H1 (cell line): ENCODE results near the gene MIA2. TPM values are rescaled to one million over a fixed set of nuclear protein-coding genes. Genes with fewer than 3 reads are reported as not detected.

Experiments used
- CTCF ChIA-PET: fragments of 300-600 bp; sonication (Branson Sonifier 250); formaldehyde crosslinking; loops from one replicate; lab custom pipeline; 2021; ENCODE audit not compliant: partially characterized antibody; lab: Charles Lee
- POLR2A ChIA-PET: fragments of 300-600 bp; sonication (Branson Sonifier 250); formaldehyde crosslinking; loops from one replicate; lab custom pipeline; 2021; ENCODE audit warnings: inconsistent platforms; ENCODE audit not compliant: partially characterized antibody; lab: Charles Lee
- DNase-seq, 2 experiments: peaks; one replicate each; pipeline versions ENCODE4 v3.0.0 to v3.0.0-alpha.2; 2010 to 2022; ENCODE audit warnings: low spot score in 2 of 2, low read depth in 1 of 2, mixed read lengths in 1 of 2
- FAIRE-seq: peaks from 2 replicates; lab custom pipeline; 2011; peaks lifted over from hg19 to GRCh38; lab: Jason Lieb, UNC
- H2AFZ ChIP-seq: 2 replicates; pipeline ENCODE4 v1.8.1; 2012; ENCODE audit warnings: low read length, inconsistent platforms
- H2AK5ac ChIP-seq: 2 replicates; pipeline ENCODE4 v1.6.1; 2013; ENCODE audit warnings: low read depth, low read length
- H2BK120ac ChIP-seq: replicated peaks from 2 replicates; pipeline ENCODE3; 2013; ENCODE audit warnings: low read depth, low read length, inconsistent platforms
- H2BK12ac ChIP-seq: 2 replicates; pipeline ENCODE4 v1.6.1; 2013; ENCODE audit warnings: low read depth, low read length
- H2BK15ac ChIP-seq: 2 replicates; pipeline ENCODE4 v1.6.1; 2013; ENCODE audit warnings: low read length
- H2BK20ac ChIP-seq: 2 replicates; pipeline ENCODE4 v1.6.1; 2013; ENCODE audit warnings: low read length
- H2BK5ac ChIP-seq: 2 replicates; pipeline ENCODE4 v1.6.1; 2013; ENCODE audit warnings: low read depth, low read length
- H3K14ac ChIP-seq: 2 replicates; pipeline ENCODE4 v1.6.1; 2013; ENCODE audit warnings: inconsistent platforms; ENCODE audit not compliant: insufficient read length
- H3K18ac ChIP-seq: 2 replicates; pipeline ENCODE4 v1.6.1; 2013; ENCODE audit warnings: low read length; ENCODE audit errors: extremely low read depth
- H3K23ac ChIP-seq: 2 replicates; pipeline ENCODE4 v1.6.1; 2013; ENCODE audit warnings: inconsistent platforms; ENCODE audit not compliant: insufficient read length
- H3K23me2 ChIP-seq: 2 replicates; pipeline ENCODE4 v1.6.1; 2013; ENCODE audit warnings: low read depth, low read length
- H3K27ac ChIP-seq: 2 replicates; pipeline ENCODE4 v1.6.1; 2011; ENCODE audit warnings: low read depth, low read length, inconsistent platforms
- H3K27me3 ChIP-seq, 4 experiments: replicated peaks in 1 of 4; 1 replicate in 1 of 4; 2 replicates in 3 of 4; pipeline versions ENCODE4 v1.6.1 to v1.8.1; 2011 to 2013; ENCODE audit warnings: low read length in 3 of 4, mild to moderate bottlenecking in 3 of 4, inconsistent platforms in 2 of 4, mixed read lengths in 2 of 4, moderate library complexity in 1 of 4; ENCODE audit not compliant: control insufficient read depth in 3 of 4, insufficient read depth in 3 of 4; ENCODE audit errors: extremely low read depth in 1 of 4
- H3K36me3 ChIP-seq, 4 experiments: 2 replicates each; pipeline versions ENCODE4 v1.6.1 to v1.8.1; 2011 to 2013; ENCODE audit warnings: mild to moderate bottlenecking in 4 of 4, low read length in 3 of 4, moderate library complexity in 2 of 4, control low read depth in 1 of 4, inconsistent platforms in 1 of 4; ENCODE audit not compliant: insufficient read depth in 4 of 4, control insufficient read depth in 2 of 4
- H3K4ac ChIP-seq: replicated peaks from 2 replicates; pipeline ENCODE3; 2013; ENCODE audit warnings: low read length, low read depth, mixed read lengths, inconsistent platforms; ENCODE audit not compliant: insufficient read length
- H3K4me1 ChIP-seq, 4 experiments: replicated peaks in 1 of 4; 1 replicate in 1 of 4; 2 replicates in 3 of 4; pipeline versions ENCODE4 v1.6.1 to v1.8.1; 2011 to 2013; ENCODE audit warnings: low read length in 3 of 4, inconsistent platforms in 2 of 4, mixed read lengths in 1 of 4; ENCODE audit not compliant: insufficient read depth in 4 of 4, control insufficient read depth in 3 of 4
- H3K4me2 ChIP-seq, 2 experiments: 2 replicates each; pipeline versions ENCODE4 v1.6.1 to v1.8.1; 2011 to 2013; ENCODE audit warnings: low read depth in 2 of 2, low read length in 2 of 2, control low read depth in 1 of 2, inconsistent platforms in 1 of 2, mild to moderate bottlenecking in 1 of 2; ENCODE audit not compliant: insufficient read depth in 1 of 2
- H3K4me3 ChIP-seq, 4 experiments: fragments of 200-600, 300-600 bp in 1 of 4; sonication (generic), shearing (Covaris generic), sonication (Bioruptor Twin) in 1 of 4; 2 replicates each; pipeline versions ENCODE4 v1.5.1 to v1.8.1; 2011 to 2016; ENCODE audit warnings: low read length in 4 of 4, low read depth in 3 of 4, control low read depth in 2 of 4, inconsistent platforms in 2 of 4, mild to moderate bottlenecking in 2 of 4, mixed read lengths in 1 of 4, moderate library complexity in 1 of 4; ENCODE audit not compliant: insufficient read depth in 2 of 4; ENCODE audit errors: extremely low read depth in 1 of 4
- H3K56ac ChIP-seq: replicated peaks from 2 replicates; pipeline ENCODE3; 2013; ENCODE audit warnings: low read depth, mild to moderate bottlenecking, mixed read lengths, low read length, inconsistent platforms; ENCODE audit not compliant: insufficient read length
- H3K79me1 ChIP-seq: 2 replicates; pipeline ENCODE4 v1.6.1; 2013; ENCODE audit warnings: low read depth, low read length, control low read depth
- H3K79me2 ChIP-seq, 2 experiments: 2 replicates each; pipeline versions ENCODE4 v1.6.1 to v1.8.1; 2012 to 2013; ENCODE audit warnings: low read length in 2 of 2, mild to moderate bottlenecking in 2 of 2, inconsistent platforms in 1 of 2; ENCODE audit not compliant: insufficient read depth in 2 of 2, control insufficient read depth in 1 of 2
- H3K9ac ChIP-seq, 4 experiments: replicated peaks in 1 of 4; 1 replicate in 1 of 4; 2 replicates in 3 of 4; pipeline versions ENCODE4 v1.6.1 to v1.8.1; 2011 to 2013; ENCODE audit warnings: low read depth in 3 of 4, low read length in 3 of 4, control low read depth in 2 of 4, mild to moderate bottlenecking in 2 of 4, moderate library complexity in 2 of 4, inconsistent platforms in 1 of 4; ENCODE audit errors: extremely low read depth in 1 of 4
- H3K9me3 ChIP-seq, 2 experiments: 2 replicates each; pipeline versions ENCODE4 v1.6.1 to v1.8.1; 2012 to 2013; ENCODE audit warnings: mild to moderate bottlenecking in 2 of 2, moderate library complexity in 2 of 2, control low read depth in 1 of 2, inconsistent platforms in 1 of 2, low read depth in 1 of 2, low read length in 1 of 2, mixed read lengths in 1 of 2; ENCODE audit not compliant: insufficient read depth in 2 of 2
- H4K20me1 ChIP-seq, 2 experiments: replicated peaks in 1 of 2; 2 replicates each; pipeline versions ENCODE3 to v1.8.1; 2011 to 2013; ENCODE audit warnings: inconsistent platforms in 2 of 2, low read length in 2 of 2, mild to moderate bottlenecking in 1 of 2; ENCODE audit not compliant: insufficient read depth in 2 of 2, control insufficient read depth in 1 of 2
- H4K5ac ChIP-seq: 2 replicates; pipeline ENCODE4 v1.6.1; 2013; ENCODE audit warnings: low read length, low read depth, mixed read lengths, inconsistent platforms; ENCODE audit not compliant: insufficient read length
- H4K8ac ChIP-seq: 2 replicates; pipeline ENCODE4 v1.8.0; 2013; ENCODE audit warnings: mild to moderate bottlenecking, moderate library complexity, low read length, inconsistent platforms; ENCODE audit not compliant: insufficient read depth; ENCODE audit errors: extremely low read depth
- H4K91ac ChIP-seq: replicated peaks from 2 replicates; pipeline ENCODE3; 2013; ENCODE audit warnings: low read length, mixed read lengths, inconsistent platforms; ENCODE audit not compliant: insufficient read length
- CEBPB ChIP-seq: IDR thresholded peaks from 2 replicates; pipeline ENCODE4 v1.6.1; 2012; ENCODE audit warnings: low read depth, low read length
- SP2 ChIP-seq: IDR thresholded peaks from 2 replicates; pipeline ENCODE4 v1.6.1; 2012; ENCODE audit warnings: mild to moderate bottlenecking, low read length, inconsistent platforms
- TAF7 ChIP-seq: optimal IDR thresholded peaks from 2 replicates; pipeline ENCODE3; 2011; ENCODE audit warnings: low read depth, mild to moderate bottlenecking, inconsistent platforms, low read length, moderate library complexity, borderline replicate concordance
- TCF12 ChIP-seq: IDR thresholded peaks from 2 replicates; pipeline ENCODE4 v1.6.1; 2011; ENCODE audit warnings: low read depth, mild to moderate bottlenecking, low read length
- TEAD4 ChIP-seq: IDR thresholded peaks from 2 replicates; pipeline ENCODE4 v1.6.1; 2012; ENCODE audit warnings: low read depth, low read length, inconsistent platforms, mixed read lengths
- WGBS, 2 experiments: shearing (Covaris generic) in 1 of 2; methylation state at CpG; one replicate each; pipeline versions ENCODE4 v1.1.6 to v1.1.7; 2013 to 2015; ENCODE audit warnings: low lambda C conversion rate in 2 of 2, mixed read lengths in 2 of 2, inconsistent platforms in 1 of 2, low coverage in 1 of 2, missing lambda C conversion rate in 1 of 2; ENCODE audit not compliant: insufficient replicate concordance in 2 of 2, insufficient coverage in 1 of 2, insufficient read length in 1 of 2; ENCODE audit errors: extremely low coverage in 1 of 2, missing lambda C conversion rate in 1 of 2; 5-methylcytosine and 5-hydroxymethylcytosine counted together
- polyA plus RNA-seq, 7 experiments: library from polyadenylated mRNA; depleted of rRNA in 3 of 7; stranded (reverse) in 5 of 7; unstranded in 2 of 7; fragments of >200 nt in 5 of 7; fragments of 200-250 nt in 2 of 7; gene quantifications; 1 replicate in 5 of 7; 2 replicates in 1 of 7; 4 replicates in 1 of 7; pipeline versions ENCODE4 v1.2.1 to v1.2.3, GENCODE V29; 2011 to 2013; ENCODE audit warnings: missing spikeins in 2 of 7, mixed read lengths in 2 of 7
- total RNA-seq: library from RNA; stranded (reverse); fragmentation: NEBNext Ultra II Directional; extraction: Animal tissue kit (Norgen Biotek cat#: 25700); gene quantifications from 2 replicates; pipeline ENCODE4 v1.2.1, GENCODE V29; 2021
- TF ChIP-seq, protein P1 (sequence below): IDR thresholded peaks from 2 replicates; pipeline ENCODE4 v1.6.1; 2011; ENCODE audit warnings: low read depth, mild to moderate bottlenecking, low read length; ENCODE audit not compliant: insufficient read depth

The MIA2 gene
- total and polyA plus RNA-seq, 2 of the 8 experiments (the other 6 are each of a cell fraction or from before 2014, with no cell fraction given) = 10.1 to 15.0 TPM

- Histone ChIP-seq H3K27ac (no peak overlapping the region), H2BK5ac (no peak overlapping the region), H2AK5ac (no peak overlapping the region), H3K23me2 (peaks cover 3% of the 10 kb centered on the region; the same call in 1 of the 2 replicates), H2BK120ac (no peak overlapping the region), H2BK12ac (no peak overlapping the region), H3K79me2 (peaks cover 0 to 19% of the 10 kb centered on the region in 2 experiments; a peak in 2 of 4 replicates), H3K4me2 (no peak overlapping the region), H3K36me3 (no peaks in the 10 kb centered on the region), H3K14ac (no peak overlapping the region), H3K27me3 (no peaks in the 10 kb centered on the region), H4K91ac (no peak overlapping the region), H3K9ac (no peak overlapping the region), H3K4ac (no peak overlapping the region), H3K18ac (no peak overlapping the region), H3K79me1 (no peaks in the 10 kb centered on the region; the same call in 1 of the 2 replicates), H3K4me1 (no peaks in the 10 kb centered on the region; a peak in 1 of 7 replicates), H4K20me1 (peaks cover 3 to 14% of the 10 kb centered on the region in 2 experiments), H2BK15ac (no peak overlapping the region), H2BK20ac (no peak overlapping the region), H3K9me3 (no peaks in the 10 kb centered on the region), H4K5ac (no peak overlapping the region), H4K8ac (no peak overlapping the region), H3K4me3 (no peak overlapping the region), H3K56ac (no peak overlapping the region), H2AFZ (no peak overlapping the region), H3K23ac (no peak overlapping the region)
- CTCF ChIA-PET = interaction anchor here (1.2 to 2.3 kb wide), 2 partner anchors 10 to 14 kb away, joined by 3 to 8 read pairs; no protein-coding TSS in a partner anchor
- FAIRE-seq (no peak), DNase-seq (no peak)
- WGBS, 2 experiments = 63% methylated on average over 2 of the region's 2 CpGs; no CpG with 5 or more reads in 1 of the 2 experiments
- no peak for TF ChIP-seq TEAD4
- TF ChIP-seq, protein P1, sequence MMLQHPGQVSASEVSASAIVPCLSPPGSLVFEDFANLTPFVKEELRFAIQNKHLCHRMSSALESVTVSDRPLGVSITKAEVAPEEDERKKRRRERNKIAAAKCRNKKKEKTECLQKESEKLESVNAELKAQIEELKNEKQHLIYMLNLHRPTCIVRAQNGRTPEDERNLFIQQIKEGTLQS = no peak
- no peak for TF ChIP-seq CEBPB
- no peak for TF ChIP-seq TCF12
- no peak for TF ChIP-seq TAF7
- TF ChIP-seq SP2 = no peak
- POLR2A ChIA-PET = no interaction called here
Observed at GRCh38 chr14:39434401-39434800, 200.7 kb downstream of the MIA2 start.
